ENCODE measurements around the gene GOLIM4.
"Not testable (repeated sequence)": the region's sequence is repeated elsewhere in the genome, so short reads cannot be mapped to it uniquely, and the experiment has no call there.

- TF ChIP-seq CTCF (conservative IDR thresholded peaks at IDR 0.05 in 1 of 2, IDR thresholded peaks at IDR 0.05 in 1 of 2; ENCODE audit: extremely low read depth in 1 of 2, insufficient read depth in 1 of 2, low read depth in 1 of 2, low read length in 2 of 2); EZH2 (IDR thresholded peaks at IDR 0.05; ENCODE audit: borderline replicate concordance, low read length): not testable (repeated sequence)
These were observed 34.5 kb upstream of the GOLIM4 start for GRCh38 chr3:168130250-168130649.
